Activated CD8-positive, alpha-beta T cell treated with anti-CD3 and anti-CD28 coated beads for 36 hours (primary cell): ENCODE results near the gene RCOR3. TPM values are rescaled to one million over a fixed set of nuclear protein-coding genes. Genes with fewer than 3 reads are reported as not detected.
"Not testable (repeated sequence)": the region's sequence is repeated elsewhere in the genome, so short reads cannot be mapped to it uniquely, and the experiment has no call there.

Source experiments
- ATAC-seq: fragments of 200-7000 bp; cut with Tn5 transposase; one replicate; pipeline ENCODE4 v1.10.0; 2021; ENCODE audit warnings: mild to moderate bottlenecking, moderate library complexity
- CTCF ChIA-PET: fragments of 350-600 bp; sonication (Branson Sonifier 250); formaldehyde crosslinking; loops from one replicate; lab custom pipeline; 2021; ENCODE audit warnings: antibody characterized with exemption; lab: Charles Lee
- POLR2A ChIA-PET: fragments of 350-600 bp; sonication (Branson Sonifier 250); formaldehyde crosslinking; loops from one replicate; lab custom pipeline; 2021; ENCODE audit warnings: antibody characterized with exemption; lab: Charles Lee
- DNase-seq: peaks from one replicate; pipeline ENCODE4 v3.0.0-alpha.2; 2020
- H3K27ac Mint-ChIP-seq: one replicate; pipeline ENCODE4 v1.8.0; 2021; ENCODE audit warnings: mild to moderate bottlenecking, mixed read lengths
- H3K27me3 Mint-ChIP-seq: one replicate; pipeline ENCODE4 v1.8.0; 2021; ENCODE audit warnings: mixed read lengths
- H3K36me3 Mint-ChIP-seq: one replicate; pipeline ENCODE4 v1.8.0; 2021; ENCODE audit warnings: low read depth, mixed read lengths
- H3K4me1 Mint-ChIP-seq: one replicate; pipeline ENCODE4 v1.8.0; 2021; ENCODE audit warnings: low read depth, mixed read lengths
- H3K4me3 Mint-ChIP-seq: one replicate; pipeline ENCODE4 v1.8.0; 2021; ENCODE audit warnings: mild to moderate bottlenecking, moderate library complexity, mixed read lengths
- H3K9me3 Mint-ChIP-seq: one replicate; pipeline ENCODE4 v1.8.0; 2021; ENCODE audit warnings: mixed read lengths
- intact Hi-C: fragments of 100-400 bp; cut with micrococcal nuclease; formaldehyde crosslinking; loops from one replicate; pipeline ENCODE4 v1.10.0; 2022
- total RNA-seq, 2 experiments: library from RNA; stranded (reverse); gene quantifications; one replicate each; pipeline ENCODE4 v1.2.3, GENCODE V29; 2021
- TF ChIP-seq, protein P1 (sequence below): fragments of 200-600 bp; IDR thresholded peaks from one replicate; pipeline ENCODE4 v1.8.0; 2022; ENCODE audit warnings: antibody characterized with exemption, mild to moderate bottlenecking

The RCOR3 gene
- total RNA-seq, 2 experiments from 2014 or later = 25.7 to 30.7 TPM

GRCh38 chr1:211217392-211217791 lies 41.8 kb upstream of the RCOR3 start:
- Mint-ChIP-seq H3K4me3 (no peak overlapping the region), H3K27ac (no peak overlapping the region), H3K9me3 (no peaks in the 10 kb centered on the region), H3K36me3 (no peaks in the 10 kb centered on the region), H3K27me3 (peaks cover 3% of the 10 kb centered on the region), H3K4me1 (no peaks in the 10 kb centered on the region)
- ChIA-PET CTCF (interaction anchor here (1.2 kb wide), 1 partner anchor 83 kb away, joined by 3 read pairs; the partner anchor contains the start of gene KCNH1), POLR2A (no interaction called here)
- TF ChIP-seq, protein P1, sequence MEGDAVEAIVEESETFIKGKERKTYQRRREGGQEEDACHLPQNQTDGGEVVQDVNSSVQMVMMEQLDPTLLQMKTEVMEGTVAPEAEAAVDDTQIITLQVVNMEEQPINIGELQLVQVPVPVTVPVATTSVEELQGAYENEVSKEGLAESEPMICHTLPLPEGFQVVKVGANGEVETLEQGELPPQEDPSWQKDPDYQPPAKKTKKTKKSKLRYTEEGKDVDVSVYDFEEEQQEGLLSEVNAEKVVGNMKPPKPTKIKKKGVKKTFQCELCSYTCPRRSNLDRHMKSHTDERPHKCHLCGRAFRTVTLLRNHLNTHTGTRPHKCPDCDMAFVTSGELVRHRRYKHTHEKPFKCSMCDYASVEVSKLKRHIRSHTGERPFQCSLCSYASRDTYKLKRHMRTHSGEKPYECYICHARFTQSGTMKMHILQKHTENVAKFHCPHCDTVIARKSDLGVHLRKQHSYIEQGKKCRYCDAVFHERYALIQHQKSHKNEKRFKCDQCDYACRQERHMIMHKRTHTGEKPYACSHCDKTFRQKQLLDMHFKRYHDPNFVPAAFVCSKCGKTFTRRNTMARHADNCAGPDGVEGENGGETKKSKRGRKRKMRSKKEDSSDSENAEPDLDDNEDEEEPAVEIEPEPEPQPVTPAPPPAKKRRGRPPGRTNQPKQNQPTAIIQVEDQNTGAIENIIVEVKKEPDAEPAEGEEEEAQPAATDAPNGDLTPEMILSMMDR = no peak
- intact Hi-C loops = no loop called here
- ATAC-seq = no peak
- no peak for DNase-seq

DNA sequence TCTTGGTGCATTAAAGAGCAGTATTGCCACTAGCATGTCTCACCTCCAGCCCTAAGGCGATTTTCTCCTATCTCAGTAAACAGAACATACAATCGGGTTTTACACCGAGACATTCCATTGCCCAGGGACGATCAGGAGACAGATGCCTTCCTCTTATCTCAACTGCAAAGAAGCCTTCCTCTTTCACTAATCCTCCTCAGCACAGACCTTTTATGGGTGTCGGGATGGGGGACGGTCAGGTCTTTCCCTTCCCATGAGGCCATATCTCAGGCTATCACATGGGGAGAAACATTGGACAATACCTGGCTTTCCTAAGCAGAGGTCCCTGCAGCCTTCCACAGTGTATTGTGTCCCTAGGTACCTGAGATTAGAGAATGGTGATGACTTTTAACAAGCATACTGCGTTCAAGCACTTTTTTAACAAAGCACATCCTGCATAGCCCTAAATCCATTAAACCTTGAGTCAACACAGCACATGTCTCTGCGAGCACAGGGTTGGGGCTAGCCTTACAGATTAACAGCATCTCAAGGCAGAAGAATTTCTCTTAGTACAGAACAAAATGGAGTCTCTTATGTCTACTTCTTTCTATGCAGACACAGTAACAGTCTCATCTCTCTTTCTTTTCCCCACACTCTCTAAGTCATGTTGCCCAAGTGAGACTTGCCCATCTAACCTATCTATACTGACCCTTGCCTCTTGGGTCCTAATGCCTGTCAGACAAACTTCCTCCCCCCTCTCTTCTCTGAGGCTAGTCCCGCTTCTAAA lies 36.5 kb upstream of the RCOR3 start:
- CTCF ChIA-PET, POLR2A ChIA-PET, H3K9me3 Mint-ChIP-seq, H3K27ac Mint-ChIP-seq, intact Hi-C loops, H3K4me1 Mint-ChIP-seq, H3K27me3 Mint-ChIP-seq, H3K4me3 Mint-ChIP-seq, ATAC-seq, H3K36me3 Mint-ChIP-seq, DNase-seq: not testable (repeated sequence)

GRCh38 chr1:211228573-211229364 lies 30.4 kb upstream of the RCOR3 start:
- H3K27ac Mint-ChIP-seq = peak overlapping the region; percentile 85
- CTCF ChIA-PET = interaction anchor here (0.9 to 1.0 kb wide), 3 partner anchors 29 to 94 kb away, joined by 3 to 5 read pairs (median 3); partner anchors contain the start of gene KCNH1
- POLR2A ChIA-PET = interaction anchor here (0.9 to 1.3 kb wide), 4 partner anchors 13 to 99 kb away, joined by 3 to 6 read pairs (median 4); partner anchors contain the start of gene RCOR3

GRCh38 chr1:211229365-211229759 lies 29.8 kb upstream of the RCOR3 start:
- TF ChIP-seq, protein P1 = no peak
- CTCF ChIA-PET = interaction anchor here (0.9 to 1.0 kb wide), 3 partner anchors 29 to 95 kb away, joined by 3 to 5 read pairs (median 3); partner anchors contain the start of gene KCNH1
- DNase-seq = no peak
- Mint-ChIP-seq H3K4me3 (peak overlapping the region; percentile 55), H3K9me3 (peaks cover 3% of the 10 kb centered on the region), H3K4me1 (peaks cover 24% of the 10 kb centered on the region), H3K27ac (peak overlapping the region; percentile 85), H3K27me3 (no peaks in the 10 kb centered on the region), H3K36me3 (no peaks in the 10 kb centered on the region)
- POLR2A ChIA-PET = interaction anchor here (0.9 to 1.3 kb wide), 4 partner anchors 14 to 98 kb away, joined by 3 to 6 read pairs (median 4); partner anchors contain the start of gene RCOR3
- ATAC-seq = peak; percentile 77
- intact Hi-C loops = no loop called here

More at GRCh38 chr1:211228573-211229364, 30.4 kb upstream of the RCOR3 start:
- H3K27me3 Mint-ChIP-seq, H3K36me3 Mint-ChIP-seq, intact Hi-C loops, H3K9me3 Mint-ChIP-seq: not testable (repeated sequence)
- ATAC-seq = peak; percentile 86
- peak overlapping the region; percentile 55 for H3K4me3 Mint-ChIP-seq
- peak; percentile 85 for DNase-seq
- peaks cover 24% of the 10 kb centered on the region for H3K4me1 Mint-ChIP-seq

DNA sequence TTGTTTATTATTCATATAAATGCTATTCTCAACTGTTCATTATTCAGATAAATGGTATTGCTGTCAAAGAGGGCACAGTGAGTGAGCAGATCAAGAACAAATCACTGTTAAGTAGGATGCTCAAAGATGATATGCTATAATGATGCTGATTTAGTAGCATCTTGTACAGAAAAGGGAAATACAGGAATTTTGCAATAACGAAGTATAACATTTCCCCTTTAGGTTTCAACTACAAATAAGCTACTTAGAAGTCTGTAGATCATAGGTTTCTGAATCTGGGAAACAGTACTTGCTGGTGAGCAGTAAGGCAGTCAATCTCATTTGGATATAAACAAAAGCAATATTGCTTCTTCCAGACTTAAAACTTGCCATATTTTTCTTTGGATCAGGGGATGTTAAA lies 27.3 kb upstream of the RCOR3 start:
- H3K27ac Mint-ChIP-seq = no peak overlapping the region
- TF ChIP-seq, protein P1 = no peak
- ChIA-PET POLR2A (no interaction called here), CTCF (no interaction called here)
- ATAC-seq = no peak
- H3K4me1 Mint-ChIP-seq = peaks cover 24% of the 10 kb centered on the region
- H3K36me3 Mint-ChIP-seq = no peaks in the 10 kb centered on the region
- intact Hi-C loops = no loop called here
- no peaks in the 10 kb centered on the region for H3K27me3 Mint-ChIP-seq
- H3K9me3 Mint-ChIP-seq = peaks cover 3% of the 10 kb centered on the region
- no peak for DNase-seq
- no peak overlapping the region for H3K4me3 Mint-ChIP-seq
